OCI-LY7 (cell line): ENCODE data around the gene TPRN. TPM values are rescaled to one million over a fixed set of nuclear protein-coding genes. Genes with fewer than 3 reads are reported as not detected.

Source experiments
- BruUV-seq: library from RNA; stranded (reverse); fragments of 400-500 nt; replicated peaks from 2 replicates; lab custom pipeline; 2021; lab: Mats Ljungman, UMichigan
- CTCF ChIA-PET: fragments of 300-600 bp; sonication (Branson Sonifier 250); formaldehyde crosslinking; loops from one replicate; lab custom pipeline; 2022; ENCODE audit warnings: antibody characterized with exemption; ENCODE audit not compliant: unreplicated experiment; lab: Charles Lee
- POLR2A ChIA-PET: fragments of 300-600 bp; sonication (Branson Sonifier 250); formaldehyde crosslinking; loops from one replicate; lab custom pipeline; 2022; ENCODE audit warnings: antibody characterized with exemption; lab: Charles Lee
- DNase-seq: peaks from one replicate; pipeline ENCODE4 v3.0.0-alpha.2; 2015; ENCODE audit warnings: low spot score
- H2AFZ ChIP-seq: fragments of 200-600 bp; sonication (generic), shearing (Covaris generic); 2 replicates; pipeline ENCODE4 v1.6.1; 2014; ENCODE audit warnings: mild to moderate bottlenecking, antibody characterized with exemption, low read length, moderate library complexity
- H3K27ac ChIP-seq: fragments of 200-600 bp; sonication (generic); 2 replicates; pipeline ENCODE4 v1.5.1; 2014; ENCODE audit warnings: mixed run types, low read depth, mild to moderate bottlenecking, moderate library complexity, low read length, inconsistent platforms; ENCODE audit not compliant: poor library complexity, severe bottlenecking
- H3K36me3 ChIP-seq: fragments of 200-600 bp; sonication (generic); 2 replicates; pipeline ENCODE4 v1.6.1; 2014; ENCODE audit warnings: mild to moderate bottlenecking, antibody characterized with exemption, low read length, moderate library complexity, mixed read lengths; ENCODE audit not compliant: insufficient read depth
- H3K4me1 ChIP-seq: fragments of 200-600 bp; sonication (generic); 2 replicates; pipeline ENCODE4 v1.5.1; 2014; ENCODE audit warnings: mild to moderate bottlenecking, low read length; ENCODE audit not compliant: insufficient read depth, poor library complexity, severe bottlenecking
- H3K4me2 ChIP-seq: fragments of 200-600 bp; sonication (generic); 2 replicates; pipeline ENCODE4 v1.6.1; 2014; ENCODE audit warnings: mild to moderate bottlenecking, low read length
- H3K4me3 ChIP-seq: fragments of 200-600 bp; sonication (generic); 2 replicates; pipeline ENCODE4 v1.5.1; 2014; ENCODE audit warnings: mild to moderate bottlenecking, low read depth, low read length; ENCODE audit not compliant: poor library complexity, severe bottlenecking
- H3K79me2 ChIP-seq: fragments of 200-600 bp; sonication (generic); 2 replicates; pipeline ENCODE4 v1.6.1; 2016; ENCODE audit warnings: low read depth, mild to moderate bottlenecking, low read length, moderate library complexity, mixed read lengths; ENCODE audit not compliant: insufficient read depth
- H3K9me2 ChIP-seq: fragments of 200-600 bp; sonication (generic); 2 replicates; pipeline ENCODE4 v1.6.1; 2016; ENCODE audit warnings: mild to moderate bottlenecking, low read length, mixed read lengths; ENCODE audit not compliant: insufficient read depth
- H3K9me3 ChIP-seq: fragments of 200-600 bp; sonication (generic); 2 replicates; pipeline ENCODE4 v1.6.1; 2014; ENCODE audit warnings: mild to moderate bottlenecking, mixed run types, low read length, mixed read lengths
- H4K20me1 ChIP-seq: fragments of 200-600 bp; sonication (generic); 2 replicates; pipeline ENCODE4 v1.6.1; 2014; ENCODE audit warnings: mild to moderate bottlenecking, antibody characterized with exemption, low read length, moderate library complexity, mixed read lengths; ENCODE audit not compliant: insufficient read depth
- EZH2phosphoT487 ChIP-seq: fragments of 200-600 bp; sonication (generic); IDR thresholded peaks from 2 replicates; pipeline ENCODE4 v1.6.1; 2018; ENCODE audit warnings: low read depth, borderline replicate concordance, mild to moderate bottlenecking, mixed run types, antibody characterized with exemption, low read length, moderate library complexity, mixed read lengths
- intact Hi-C: fragments of 100-400 bp; cut with micrococcal nuclease; formaldehyde crosslinking; loops from one replicate; pipeline ENCODE4 v1.10.0; 2022; ENCODE audit not compliant: unreplicated experiment
- total RNA-seq, 2 experiments: library from RNA; depleted of rRNA in 1 of 2; stranded (reverse); fragments of >200 nt in 1 of 2; shearing (Covaris generic) in 1 of 2; gene quantifications; 2 replicates each; pipeline ENCODE4 v1.2.3, GENCODE V29; 2014 to 2022
- TF ChIP-seq, protein P1 (sequence below): fragments of 200-600 bp; sonication (generic); conservative IDR thresholded peaks from 2 replicates; pipeline ENCODE4 v1.5.1; 2014; ENCODE audit warnings: mild to moderate bottlenecking, antibody characterized with exemption, low read length, moderate library complexity, mixed read lengths

TPRN gene
- total RNA-seq, 2 experiments from 2014 or later: 9.0 to 15.9 TPM

DNA sequence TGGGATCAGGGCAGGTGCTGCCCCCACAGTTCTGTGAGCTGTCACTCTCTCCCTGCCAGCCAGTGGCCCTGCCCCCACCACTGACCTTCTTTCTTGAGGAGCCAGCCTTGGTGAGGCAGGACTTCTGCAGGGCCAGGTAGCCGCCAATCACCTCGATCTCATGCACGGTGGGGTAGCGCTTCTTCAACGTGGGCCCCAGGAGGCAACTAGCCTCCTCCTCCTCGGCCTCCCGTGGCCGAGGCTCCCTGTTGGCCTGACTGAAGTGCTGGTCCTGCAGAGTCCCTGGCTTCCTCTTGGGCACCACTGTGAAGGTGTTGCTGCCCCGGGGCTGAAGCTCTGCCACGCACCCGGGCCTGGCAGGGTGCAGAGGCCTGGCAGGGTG is 1.6 kb downstream of the TPRN start:
- Histone ChIP-seq H3K4me3 (no peak overlapping the region), H3K79me2 (peaks cover 27% of the 10 kb centered on the region), H3K9me2 (no peaks in the 10 kb centered on the region), H3K4me1 (peaks cover 25% of the 10 kb centered on the region), H3K27ac (no peak overlapping the region), H3K4me2 (no peak overlapping the region), H3K36me3 (no peaks in the 10 kb centered on the region), H3K9me3 (no peaks in the 10 kb centered on the region), H4K20me1 (peaks cover under 1% of the 10 kb centered on the region; the same call in 1 of the 2 replicates), H2AFZ (no peak overlapping the region)
- ChIA-PET POLR2A (no interaction called here), CTCF (no interaction called here)
- TF ChIP-seq EZH2phosphoT487: no peak
- TF ChIP-seq, protein P1, sequence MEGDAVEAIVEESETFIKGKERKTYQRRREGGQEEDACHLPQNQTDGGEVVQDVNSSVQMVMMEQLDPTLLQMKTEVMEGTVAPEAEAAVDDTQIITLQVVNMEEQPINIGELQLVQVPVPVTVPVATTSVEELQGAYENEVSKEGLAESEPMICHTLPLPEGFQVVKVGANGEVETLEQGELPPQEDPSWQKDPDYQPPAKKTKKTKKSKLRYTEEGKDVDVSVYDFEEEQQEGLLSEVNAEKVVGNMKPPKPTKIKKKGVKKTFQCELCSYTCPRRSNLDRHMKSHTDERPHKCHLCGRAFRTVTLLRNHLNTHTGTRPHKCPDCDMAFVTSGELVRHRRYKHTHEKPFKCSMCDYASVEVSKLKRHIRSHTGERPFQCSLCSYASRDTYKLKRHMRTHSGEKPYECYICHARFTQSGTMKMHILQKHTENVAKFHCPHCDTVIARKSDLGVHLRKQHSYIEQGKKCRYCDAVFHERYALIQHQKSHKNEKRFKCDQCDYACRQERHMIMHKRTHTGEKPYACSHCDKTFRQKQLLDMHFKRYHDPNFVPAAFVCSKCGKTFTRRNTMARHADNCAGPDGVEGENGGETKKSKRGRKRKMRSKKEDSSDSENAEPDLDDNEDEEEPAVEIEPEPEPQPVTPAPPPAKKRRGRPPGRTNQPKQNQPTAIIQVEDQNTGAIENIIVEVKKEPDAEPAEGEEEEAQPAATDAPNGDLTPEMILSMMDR: no peak
- DNase-seq: no peak
- no TSS peak for BruUV-seq
- intact Hi-C loops: no loop called here

DNA sequence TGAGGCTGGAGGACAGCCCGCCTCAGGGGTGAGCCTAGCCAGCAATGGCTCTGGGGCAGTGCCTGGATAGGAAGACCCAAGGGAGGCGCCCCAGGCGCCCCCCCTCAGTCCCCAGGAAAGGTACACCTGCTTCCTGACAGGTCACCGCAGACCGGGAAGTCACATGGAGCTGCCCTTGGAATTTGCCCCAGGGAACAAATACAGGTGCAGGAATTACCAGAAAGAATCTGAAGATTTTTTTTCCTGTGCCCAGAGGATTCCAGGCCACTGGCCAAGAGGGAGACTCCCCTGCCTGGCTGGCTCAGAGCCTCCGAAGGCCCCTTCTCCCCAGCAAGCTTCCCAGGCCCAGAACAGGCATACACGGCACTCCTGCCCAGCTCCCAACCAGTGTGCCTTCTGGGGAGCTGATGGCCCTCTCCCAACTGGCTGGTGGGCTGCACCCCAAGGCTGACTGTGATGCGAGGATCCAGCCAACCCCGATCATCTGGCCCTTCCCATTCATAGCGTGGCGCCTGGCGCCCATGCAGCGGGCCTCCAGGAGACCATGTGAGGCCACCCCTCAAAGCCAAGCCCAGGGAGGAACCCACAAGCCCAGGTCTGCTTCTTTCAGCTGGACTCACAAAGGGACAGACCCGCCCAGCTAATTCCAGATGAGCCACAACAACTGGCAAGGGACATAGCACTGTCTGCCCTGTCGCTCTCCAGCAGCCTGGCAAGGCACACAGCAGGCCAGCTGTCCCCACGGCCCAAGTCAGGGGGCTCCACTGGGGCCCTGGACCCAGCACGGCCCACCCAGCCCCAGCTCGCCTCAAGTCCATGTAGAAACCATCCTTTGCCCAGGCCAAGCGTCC is 2.3 kb downstream of the TPRN start:
- CTCF ChIA-PET: no interaction called here
- no peak for DNase-seq
- Histone ChIP-seq H2AFZ (no peak overlapping the region), H3K36me3 (no peaks in the 10 kb centered on the region), H3K4me3 (no peak overlapping the region), H4K20me1 (no peaks in the 10 kb centered on the region), H3K4me1 (peaks cover 19% of the 10 kb centered on the region), H3K27ac (no peak overlapping the region), H3K9me3 (no peaks in the 10 kb centered on the region), H3K79me2 (peaks cover 22% of the 10 kb centered on the region), H3K4me2 (no peak overlapping the region), H3K9me2 (no peaks in the 10 kb centered on the region)
- POLR2A ChIA-PET: no interaction called here
- TF ChIP-seq, protein P1: no peak
- TF ChIP-seq EZH2phosphoT487: no peak
- intact Hi-C loops: no loop called here
- BruUV-seq: no TSS peak
